D721Med (cell line): ENCODE results near the gene CACYBP.

Experiments used
- DNase-seq: peaks from one replicate; pipeline ENCODE4 v3.0.0; 2011; ENCODE audit warnings: low spot score; ENCODE audit not compliant: insufficient read length
- FAIRE-seq: peaks from 2 replicates; lab custom pipeline; 2011; peaks lifted over from hg19 to GRCh38; lab: Jason Lieb, UNC
- TF ChIP-seq, protein P1 (sequence below): IDR thresholded peaks from 2 replicates; pipeline ENCODE4 v1.5.1; 2012; ENCODE audit warnings: mild to moderate bottlenecking, control low read depth; ENCODE audit not compliant: insufficient read depth; ENCODE audit errors: missing control alignments

CACYBP gene

DNA sequence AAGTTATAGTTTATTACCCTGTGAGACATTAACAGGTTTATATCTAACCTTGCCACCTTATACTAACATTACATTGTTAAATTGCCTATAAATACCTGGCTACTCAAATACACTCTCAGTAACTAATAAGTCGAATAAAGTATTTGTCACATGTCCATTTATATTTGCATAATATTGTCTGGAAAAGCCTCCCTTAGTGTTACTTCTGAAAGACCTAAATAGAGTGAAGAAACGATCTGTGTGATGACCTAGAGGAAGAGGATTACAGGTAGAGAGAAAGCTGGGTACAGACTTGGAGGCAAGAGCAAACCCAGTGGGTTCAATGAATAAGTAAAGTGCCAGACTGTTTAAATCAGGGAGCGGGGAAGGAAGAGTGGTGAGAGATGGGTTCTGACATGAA lies 2.7 kb upstream of the CACYBP start:
- FAIRE-seq (peak; percentile 77), DNase-seq (no peak)
- TF ChIP-seq, protein P1, sequence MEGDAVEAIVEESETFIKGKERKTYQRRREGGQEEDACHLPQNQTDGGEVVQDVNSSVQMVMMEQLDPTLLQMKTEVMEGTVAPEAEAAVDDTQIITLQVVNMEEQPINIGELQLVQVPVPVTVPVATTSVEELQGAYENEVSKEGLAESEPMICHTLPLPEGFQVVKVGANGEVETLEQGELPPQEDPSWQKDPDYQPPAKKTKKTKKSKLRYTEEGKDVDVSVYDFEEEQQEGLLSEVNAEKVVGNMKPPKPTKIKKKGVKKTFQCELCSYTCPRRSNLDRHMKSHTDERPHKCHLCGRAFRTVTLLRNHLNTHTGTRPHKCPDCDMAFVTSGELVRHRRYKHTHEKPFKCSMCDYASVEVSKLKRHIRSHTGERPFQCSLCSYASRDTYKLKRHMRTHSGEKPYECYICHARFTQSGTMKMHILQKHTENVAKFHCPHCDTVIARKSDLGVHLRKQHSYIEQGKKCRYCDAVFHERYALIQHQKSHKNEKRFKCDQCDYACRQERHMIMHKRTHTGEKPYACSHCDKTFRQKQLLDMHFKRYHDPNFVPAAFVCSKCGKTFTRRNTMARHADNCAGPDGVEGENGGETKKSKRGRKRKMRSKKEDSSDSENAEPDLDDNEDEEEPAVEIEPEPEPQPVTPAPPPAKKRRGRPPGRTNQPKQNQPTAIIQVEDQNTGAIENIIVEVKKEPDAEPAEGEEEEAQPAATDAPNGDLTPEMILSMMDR: no peak

DNA sequence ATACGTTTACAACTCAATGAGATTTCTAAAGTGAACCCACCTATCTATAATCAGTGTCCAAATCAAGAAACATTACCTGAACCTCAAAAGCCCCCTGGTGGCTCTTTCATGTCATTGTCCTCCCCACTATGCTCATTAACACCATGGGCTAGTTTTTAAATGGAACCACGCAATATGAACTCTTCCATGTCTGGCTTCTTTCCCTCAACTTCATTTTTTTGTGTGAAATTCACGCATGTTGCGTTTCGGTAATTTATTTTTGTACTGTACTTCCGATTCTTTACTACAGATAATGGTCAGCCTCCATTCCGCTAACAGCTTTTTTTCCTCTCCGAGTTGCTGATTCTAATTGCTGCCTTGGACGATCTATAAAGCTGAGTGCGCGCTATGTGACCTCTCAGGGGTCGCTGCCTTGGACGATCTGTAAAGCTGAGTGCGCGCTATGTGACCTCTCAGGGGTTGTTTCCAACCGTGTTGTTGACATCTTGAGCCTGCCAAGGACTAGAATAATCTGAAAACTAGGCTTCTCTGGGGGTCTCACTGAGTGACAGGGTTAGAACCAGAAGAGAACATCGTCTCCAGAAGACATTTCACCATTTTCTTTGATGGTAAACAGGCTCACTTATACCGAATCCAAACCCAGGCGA lies 1.1 kb upstream of the CACYBP start:
- TF ChIP-seq, protein P1: peak; percentile 75
- peak; percentile 66 for FAIRE-seq

DNA sequence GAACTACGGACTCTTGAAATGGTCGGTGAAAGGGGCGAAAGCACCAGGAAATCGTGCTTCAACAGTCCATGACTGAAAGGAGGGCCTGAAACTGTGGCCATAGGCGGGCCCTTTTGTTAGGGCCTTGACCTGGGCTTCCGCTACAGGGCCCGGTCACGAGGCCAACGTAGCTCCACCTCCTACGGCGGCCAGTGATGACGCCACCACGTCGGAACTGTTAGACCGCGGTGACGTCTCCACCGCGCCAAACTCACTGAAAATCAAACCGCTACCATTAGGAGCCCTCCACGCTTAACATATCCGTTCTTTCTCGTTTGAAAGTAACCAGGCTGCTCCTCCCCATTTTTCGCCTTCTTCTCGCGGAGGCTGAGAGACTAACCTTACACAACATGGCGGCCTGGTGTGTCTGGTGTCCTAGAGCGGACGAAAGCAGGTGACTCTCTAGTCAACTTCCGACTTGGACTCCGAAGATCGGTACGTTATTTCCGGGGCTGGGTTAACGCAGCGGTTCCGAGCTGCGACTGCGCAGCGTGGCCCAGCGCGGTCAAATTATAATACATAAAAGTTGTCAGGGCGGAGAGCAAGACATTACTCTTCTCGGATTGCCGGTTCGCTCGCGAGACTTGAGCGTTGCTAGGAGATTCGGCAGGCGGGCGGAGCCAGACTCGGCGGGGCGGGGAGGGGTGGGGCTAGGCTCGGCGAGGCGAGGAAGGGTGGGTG lies 371 bp upstream of the CACYBP start:
- DNase-seq (peak; percentile 70), FAIRE-seq (peak; percentile 38)
- TF ChIP-seq, protein P1: no peak

More for the DNA sequence above, 1.1 kb upstream of the CACYBP start:
- no peak for DNase-seq

DNA sequence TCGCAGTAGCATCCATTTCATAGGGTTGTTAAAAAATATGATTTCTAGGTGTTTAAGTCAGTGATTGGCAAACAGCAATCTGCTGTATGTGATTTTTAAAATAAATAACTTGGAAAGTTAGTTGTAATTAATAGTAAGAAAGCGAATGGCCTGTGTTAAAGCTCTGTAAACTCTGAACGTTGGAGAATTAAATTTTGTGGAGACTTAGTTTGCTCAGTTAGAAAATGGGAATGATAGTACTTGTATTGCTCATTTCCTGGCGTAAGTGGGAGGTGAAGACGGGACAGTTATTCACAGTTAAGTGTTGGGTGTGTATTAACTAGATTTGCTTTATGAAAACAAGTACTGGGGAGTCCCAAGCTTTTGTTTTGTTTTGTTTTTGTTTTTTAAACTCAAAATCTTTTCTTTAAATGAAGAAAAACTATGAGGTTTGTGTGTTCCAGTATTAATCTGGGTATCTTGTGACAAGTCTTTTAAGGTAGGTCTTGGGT lies 995 bp downstream of the CACYBP start:
- FAIRE-seq: no peak
- TF ChIP-seq, protein P1: no peak
- no peak for DNase-seq

DNA sequence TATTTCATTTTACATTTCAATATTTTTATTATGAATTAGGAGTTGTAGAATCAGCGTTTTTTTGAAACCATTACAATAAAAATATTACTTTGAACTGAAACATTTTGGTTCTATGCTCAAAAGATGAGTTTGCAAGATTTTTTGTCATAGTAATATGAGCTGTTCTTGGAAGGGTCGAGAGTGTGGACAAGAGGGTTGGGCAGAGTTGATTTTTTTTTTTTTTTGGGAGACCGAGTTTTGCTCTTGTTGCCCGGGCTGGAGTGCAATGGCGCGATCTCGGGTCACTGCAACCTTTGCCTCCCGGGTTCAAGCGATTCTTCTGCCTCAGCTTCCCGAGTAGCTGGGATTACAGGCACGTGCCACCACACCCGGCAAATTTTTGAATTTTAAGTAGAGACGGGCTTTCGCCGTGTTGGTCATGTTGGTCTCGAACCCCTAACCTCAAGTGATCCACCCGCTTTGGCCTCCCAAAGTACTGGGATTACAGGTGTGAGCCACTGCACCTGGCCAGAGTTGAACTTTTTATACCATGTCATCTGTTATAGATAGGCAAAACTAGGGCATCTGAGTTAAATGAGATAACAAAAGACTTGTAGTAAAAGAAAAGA lies 3.3 kb downstream of the CACYBP start:
- no peak for FAIRE-seq
- DNase-seq: no peak
- TF ChIP-seq, protein P1: no peak

DNA sequence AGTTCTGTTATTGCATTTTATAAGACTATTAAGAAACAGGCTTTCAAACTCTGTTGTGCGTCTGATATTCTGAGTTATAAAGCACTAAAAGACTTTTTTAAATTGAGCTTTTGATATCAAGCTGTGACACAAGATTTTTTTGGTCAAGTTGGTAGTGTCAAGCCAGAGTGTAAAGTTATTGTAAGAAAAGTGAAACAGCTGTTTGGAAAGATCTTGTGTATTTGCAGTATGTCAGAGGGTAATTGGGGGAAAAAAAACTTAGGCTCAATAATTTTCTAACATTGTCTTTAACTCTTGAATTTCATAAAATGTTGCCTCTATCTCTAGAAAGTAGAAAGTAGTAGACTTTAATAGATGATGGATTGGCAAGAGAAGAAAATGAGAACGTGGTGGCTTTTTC lies 3.8 kb downstream of the CACYBP start:
- TF ChIP-seq, protein P1: no peak
- DNase-seq (no peak), FAIRE-seq (no peak)
